Urinary bladder (tissue), 4 donors: ENCODE data around the gene KLF2. TPM values are rescaled to one million over a fixed set of nuclear protein-coding genes. Genes with fewer than 3 reads are reported as not detected.

Source experiments
- DNase-seq: peaks from one replicate; pipeline ENCODE4 v3.0.0-alpha.2; 2015; ENCODE audit errors: extremely low spot score
- H3K27ac ChIP-seq: one replicate; pipeline ENCODE4 v1.5.1; 2013; ENCODE audit warnings: low read depth, mild to moderate bottlenecking, moderate library complexity
- H3K36me3 ChIP-seq: one replicate; pipeline ENCODE4 v1.6.1; 2013; ENCODE audit warnings: mild to moderate bottlenecking, moderate library complexity; ENCODE audit not compliant: insufficient read depth
- H3K4me1 ChIP-seq: one replicate; pipeline ENCODE4 v1.6.1; 2013; ENCODE audit warnings: mild to moderate bottlenecking, moderate library complexity; ENCODE audit not compliant: insufficient read depth
- H3K4me3 ChIP-seq: one replicate; pipeline ENCODE4 v1.5.1; 2013; ENCODE audit warnings: low read depth, low read length
- WGBS: extraction: QIAGEN DNeasy Blood & Tissue Kit; methylation state at CpG from one replicate; pipeline ENCODE4 v1.1.7; 2013; 5-methylcytosine and 5-hydroxymethylcytosine counted together
- polyA plus RNA-seq: library from polyadenylated mRNA; stranded (reverse); fragments of 200-250 nt; gene quantifications from one replicate; pipeline ENCODE4 v1.2.3, GENCODE V29; 2013
- total RNA-seq: library from RNA; depleted of rRNA; stranded (reverse); fragments of >200 nt; gene quantifications from one replicate; pipeline ENCODE4 v1.2.3, GENCODE V29; 2014
- donor health status: healthy with polysubstance abuse.
- donor health status: healthy.

The KLF2 gene
- total and polyA plus RNA-seq, 2 donors, result 14.2 to 155 TPM

- WGBS, result under 1% methylated on average over 52 of the region's 52 CpGs
- no peaks in the 10 kb centered on the region for H3K4me1 ChIP-seq
- no peak for DNase-seq
- no peaks in the 10 kb centered on the region for H3K36me3 ChIP-seq
- peak overlapping the region; percentile 88 for H3K27ac ChIP-seq
- H3K4me3 ChIP-seq, result peak overlapping the region; percentile 85
Observed at GRCh38 chr19:16325161-16325527, 518 bp downstream of the KLF2 start.

GRCh38 chr19:16325641-16326400 is 1.2 kb downstream of the KLF2 start:
- Histone ChIP-seq H3K4me1 (no peaks in the 10 kb centered on the region), H3K36me3 (no peaks in the 10 kb centered on the region), H3K27ac (peak overlapping the region; percentile 61), H3K4me3 (peak overlapping the region; percentile 85)
- 4% methylated on average over 82 of the region's 82 CpGs for WGBS
- DNase-seq, result no peak

- 49% methylated on average over 58 of the region's 58 CpGs for WGBS
- Histone ChIP-seq H3K4me1 (no peaks in the 10 kb centered on the region), H3K27ac (peak overlapping the region; percentile 61), H3K36me3 (no peaks in the 10 kb centered on the region), H3K4me3 (peak overlapping the region; percentile 85)
- DNase-seq, result no peak
Observed at GRCh38 chr19:16326401-16327168, 2.0 kb downstream of the KLF2 start.

DNA sequence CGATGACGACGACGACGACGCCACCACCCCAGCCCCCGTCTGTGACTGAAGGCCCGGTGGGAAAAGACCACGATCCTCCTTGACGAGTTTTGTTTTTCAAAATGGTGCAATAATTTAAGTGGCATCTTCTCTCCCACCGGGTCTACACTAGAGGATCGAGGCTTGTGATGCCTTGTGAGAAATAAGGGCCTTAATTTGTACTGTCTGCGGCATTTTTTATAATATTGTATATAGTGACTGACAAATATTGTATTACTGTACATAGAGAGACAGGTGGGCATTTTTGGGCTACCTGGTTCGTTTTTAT is 2.5 kb downstream of the KLF2 start:
- Histone ChIP-seq H3K27ac (peak overlapping the region; percentile 61), H3K36me3 (no peaks in the 10 kb centered on the region), H3K4me1 (no peaks in the 10 kb centered on the region), H3K4me3 (peak overlapping the region; percentile 85)
- DNase-seq, result no peak
- 58% methylated on average over 14 of the region's 14 CpGs for WGBS

DNA sequence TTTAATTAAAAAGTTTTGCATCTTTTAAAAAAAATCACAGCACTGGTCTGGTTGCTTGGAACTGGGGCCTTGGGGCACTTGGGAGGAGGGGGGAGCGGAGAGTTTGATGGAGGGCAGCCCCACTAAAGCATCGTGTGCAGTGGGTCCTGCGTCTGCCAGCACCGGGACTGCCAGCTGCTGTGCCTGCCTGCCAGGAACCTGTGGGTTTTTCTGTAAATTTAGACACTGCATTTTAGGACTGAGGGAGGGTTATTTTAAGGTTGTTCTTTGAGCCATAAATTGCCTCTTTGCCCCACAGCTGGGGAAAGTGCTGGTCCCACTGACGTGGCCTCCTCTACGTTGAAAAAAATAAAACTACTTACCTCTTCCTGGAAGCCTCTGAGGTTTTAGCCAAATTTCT is 2.9 kb downstream of the KLF2 start:
- WGBS, result 50% methylated on average over 6 of the region's 6 CpGs
- H3K4me1 ChIP-seq, result no peaks in the 10 kb centered on the region
- H3K4me3 ChIP-seq, result no peak overlapping the region
- no peak for DNase-seq
- no peaks in the 10 kb centered on the region for H3K36me3 ChIP-seq
- peak overlapping the region; percentile 55 for H3K27ac ChIP-seq

GRCh38 chr19:16327911-16328823 is 3.5 kb downstream of the KLF2 start:
- H3K27ac ChIP-seq, result peak overlapping the region; percentile 64
- no peak for DNase-seq
- peak overlapping the region; percentile 1 for H3K4me3 ChIP-seq
- WGBS, result 36% methylated on average over 20 of the region's 20 CpGs
- H3K36me3 ChIP-seq, result no peaks in the 10 kb centered on the region
- no peaks in the 10 kb centered on the region for H3K4me1 ChIP-seq

DNA sequence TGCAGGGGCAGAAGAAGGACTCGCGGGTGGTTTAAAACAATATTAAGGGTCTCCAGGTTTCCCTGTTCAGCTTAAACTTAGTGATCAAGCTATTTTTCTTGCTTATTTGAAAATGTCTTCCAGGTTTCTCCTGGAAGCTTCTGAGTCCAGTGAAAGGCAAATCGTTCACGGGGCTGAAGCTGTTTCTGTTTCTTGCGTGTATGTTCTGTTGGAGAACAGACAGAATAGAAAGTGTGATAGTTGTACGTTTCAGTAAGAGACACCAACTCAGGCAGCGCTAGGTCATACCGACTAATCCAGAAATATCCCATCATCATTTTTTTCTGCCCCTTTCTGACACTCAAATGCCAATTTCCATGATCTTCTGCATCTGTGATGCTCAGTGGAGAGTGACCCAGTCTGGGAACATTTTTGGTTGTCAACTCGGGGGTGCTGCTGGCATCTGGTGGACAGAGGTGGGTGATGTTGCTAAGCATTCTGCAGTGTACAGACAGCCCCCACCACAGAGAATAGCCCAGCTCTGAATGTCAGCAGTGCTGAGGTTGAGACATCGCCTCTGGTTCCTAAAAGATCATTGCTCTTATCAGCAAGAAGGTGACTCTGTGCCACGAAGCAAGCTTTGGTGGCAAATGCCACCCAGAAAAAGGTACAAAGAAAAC is 4.3 kb downstream of the KLF2 start:
- H3K27ac ChIP-seq, result peak overlapping the region; percentile 72
- H3K4me1 ChIP-seq, result no peaks in the 10 kb centered on the region
- WGBS, result 42% methylated on average over 11 of the region's 11 CpGs
- H3K36me3 ChIP-seq, result no peaks in the 10 kb centered on the region
- H3K4me3 ChIP-seq, result no peak overlapping the region
- DNase-seq, result no peak

- Histone ChIP-seq H3K4me1 (no peaks in the 10 kb centered on the region), H3K4me3 (no peak overlapping the region), H3K27ac (no peak overlapping the region), H3K36me3 (no peaks in the 10 kb centered on the region)
- 62% methylated on average over 8 of the region's 8 CpGs for WGBS
- DNase-seq, result no peak
Observed at GRCh38 chr19:16330368-16330801, 5.8 kb downstream of the KLF2 start.

GRCh38 chr19:16330806-16331690 is 6.4 kb downstream of the KLF2 start:
- no peak overlapping the region for H3K27ac ChIP-seq
- no peaks in the 10 kb centered on the region for H3K36me3 ChIP-seq
- WGBS, result 82% methylated on average over 16 of the region's 16 CpGs
- H3K4me3 ChIP-seq, result no peak overlapping the region
- DNase-seq, result no peak
- H3K4me1 ChIP-seq, result no peaks in the 10 kb centered on the region

DNA sequence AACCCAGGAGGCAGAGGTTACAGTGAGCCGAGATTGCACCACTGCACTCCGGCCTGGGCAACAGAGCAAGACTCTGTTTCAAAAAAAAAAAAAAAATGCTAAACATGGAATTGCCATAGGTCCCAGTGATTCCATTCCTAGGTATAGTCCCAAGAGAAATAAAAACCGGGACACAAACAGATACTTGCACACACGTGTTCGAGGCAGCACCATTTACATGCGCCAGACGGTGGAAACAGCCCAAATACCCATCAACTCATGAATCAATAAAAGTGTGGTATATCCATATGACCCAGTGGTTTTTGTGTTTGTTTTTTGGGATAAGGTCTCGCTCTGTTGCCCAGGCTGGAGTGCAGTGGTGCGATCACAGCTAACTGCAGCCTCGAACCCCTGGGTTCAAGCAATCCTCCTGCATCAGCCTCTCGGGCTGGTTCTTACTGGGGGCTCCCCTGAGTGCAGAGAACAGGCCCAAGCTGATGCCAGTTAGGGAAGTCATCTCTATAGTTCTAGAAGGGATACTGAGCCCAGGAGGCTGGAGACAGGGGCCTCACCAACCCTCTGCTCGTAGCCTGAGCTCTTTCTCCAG is 8.5 kb downstream of the KLF2 start:
- 95% methylated on average over 12 of the region's 12 CpGs for WGBS
- Histone ChIP-seq H3K36me3 (no peaks in the 10 kb centered on the region), H3K27ac (no peak overlapping the region), H3K4me3 (no peak overlapping the region), H3K4me1 (no peaks in the 10 kb centered on the region)
- no peak for DNase-seq

- DNase-seq, result no peak
- 76% methylated on average over 1 of the region's 1 CpG for WGBS
Observed at GRCh38 chr19:16334411-16334810, 9.8 kb downstream of the KLF2 start.

GRCh38 chr19:16335226-16335625 is 10.6 kb downstream of the KLF2 start:
- 95% methylated on average over 20 of the region's 20 CpGs for WGBS
- no peak overlapping the region for H3K4me3 ChIP-seq
- no peak for DNase-seq
- H3K27ac ChIP-seq, result no peak overlapping the region
- H3K36me3 ChIP-seq, result no peaks in the 10 kb centered on the region
- H3K4me1 ChIP-seq, result no peaks in the 10 kb centered on the region

More at GRCh38 chr19:16334411-16334810, 9.8 kb downstream of the KLF2 start:
- Histone ChIP-seq H3K27ac (no peak overlapping the region), H3K4me3 (no peak overlapping the region), H3K36me3 (no peaks in the 10 kb centered on the region), H3K4me1 (no peaks in the 10 kb centered on the region)
